T-cell (primary cell): ENCODE data around the gene WDR59. TPM values are rescaled to one million over a fixed set of nuclear protein-coding genes. Genes with fewer than 3 reads are reported as not detected.
"Not testable (repeated sequence)": the region's sequence is repeated elsewhere in the genome, so short reads cannot be mapped to it uniquely, and the experiment has no call there.

Experiments
- ATAC-seq, 4 experiments: fragments of 200-7000 bp in 3 of 4; fragments of 150-1000 bp in 1 of 4; cut with Tn5 transposase; replicated peaks in 1 of 4; 1 replicate in 3 of 4; 2 replicates in 1 of 4; pipeline ENCODE4 v1.10.0; 2021; ENCODE audit warnings: moderate library complexity in 3 of 4, mild to moderate bottlenecking in 2 of 4, moderate number of reproducible peaks in 1 of 4
- CTCF ChIA-PET, 2 donors: fragments of 300-600 bp; sonication (Branson Sonifier 250); formaldehyde crosslinking; loops; one replicate each; lab custom pipeline; 2022; ENCODE audit warnings: antibody characterized with exemption in 2 of 2; lab: Charles Lee
- POLR2A ChIA-PET, 2 donors: fragments of 300-600 bp; sonication (Branson Sonifier 250); formaldehyde crosslinking; loops; one replicate each; lab custom pipeline; 2022; ENCODE audit warnings: antibody characterized with exemption in 2 of 2; lab: Charles Lee
- DNase-seq, 35 experiments: peaks; one replicate each; pipeline versions ENCODE4 v3.0.0 to v3.0.0-alpha.2; 2013 to 2023
- H3K27ac ChIP-seq: one replicate; pipeline ENCODE4 v1.5.1; 2013; ENCODE audit warnings: low read length
- H3K27me3 ChIP-seq, 2 experiments: replicated peaks in 1 of 2; 1 replicate in 1 of 2; 2 replicates in 1 of 2; pipeline versions ENCODE4 v1.6.1 to v1.7.0; 2013; ENCODE audit warnings: low read length in 1 of 2, mixed read lengths in 1 of 2; ENCODE audit not compliant: control insufficient read depth in 2 of 2, insufficient read depth in 2 of 2; ENCODE audit errors: extremely low read depth in 1 of 2
- H3K36me3 ChIP-seq, 2 donors: 1 replicate in 1 of 2; 2 replicates in 1 of 2; pipeline versions ENCODE4 v1.6.1 to v1.7.0; 2013; ENCODE audit warnings: low read length in 1 of 2; ENCODE audit not compliant: control insufficient read depth in 2 of 2, insufficient read depth in 1 of 2; ENCODE audit errors: extremely low read depth in 1 of 2
- H3K4me1 ChIP-seq, 2 experiments: 1 replicate in 1 of 2; 2 replicates in 1 of 2; pipeline versions ENCODE4 v1.6.1 to v1.7.0; 2013; ENCODE audit warnings: low read length in 2 of 2, mixed read lengths in 1 of 2; ENCODE audit not compliant: insufficient read depth in 2 of 2, control insufficient read depth in 1 of 2; ENCODE audit errors: extremely low read depth in 1 of 2
- H3K4me3 ChIP-seq, 2 donors: 1 replicate in 1 of 2; 2 replicates in 1 of 2; pipeline versions ENCODE4 v1.5.1 to v1.7.0; 2013; ENCODE audit warnings: mild to moderate bottlenecking in 2 of 2, low read length in 1 of 2, moderate library complexity in 1 of 2; ENCODE audit not compliant: control insufficient read depth in 1 of 2; ENCODE audit errors: extremely low read depth in 1 of 2
- H3K9me3 ChIP-seq: 2 replicates; pipeline ENCODE4 v1.7.0; 2013
- H3K27ac Mint-ChIP-seq, 2 donors: one replicate each; pipeline ENCODE4 v1.8.0; 2020 to 2021; ENCODE audit warnings: mild to moderate bottlenecking in 2 of 2, mixed read lengths in 2 of 2
- H3K27me3 Mint-ChIP-seq, 2 donors: one replicate each; pipeline ENCODE4 v1.8.0; 2021 to 2022; ENCODE audit warnings: mixed read lengths in 2 of 2
- H3K36me3 Mint-ChIP-seq: one replicate; pipeline ENCODE4 v1.8.0; 2021; ENCODE audit warnings: mixed read lengths
- H3K4me1 Mint-ChIP-seq, 3 donors: one replicate each; pipeline ENCODE4 v1.8.0; 2020 to 2022; ENCODE audit warnings: mixed read lengths in 3 of 3, mild to moderate bottlenecking in 1 of 3
- H3K4me3 Mint-ChIP-seq, 3 donors: one replicate each; pipeline ENCODE4 v1.8.0; 2020 to 2022; ENCODE audit warnings: mild to moderate bottlenecking in 3 of 3, mixed read lengths in 3 of 3, moderate library complexity in 3 of 3
- H3K9me3 Mint-ChIP-seq, 3 donors: one replicate each; pipeline ENCODE4 v1.8.0; 2020 to 2022; ENCODE audit warnings: mixed read lengths in 3 of 3
- WGBS: methylation state at CpG from one replicate; pipeline ENCODE4 v1.1.5; 2013; ENCODE audit warnings: missing lambda C conversion rate; ENCODE audit not compliant: insufficient coverage; 5-methylcytosine and 5-hydroxymethylcytosine counted together
- total RNA-seq, 35 experiments: library from RNA in 6 of 35; stranded (reverse) in 6 of 35; fragments of 120-200 nt in 1 of 35; gene quantifications; one replicate each; pipeline versions ENCODE4 v1.2.1 to v1.2.4 and lab custom pipeline; 2013 to 2026

WDR59 gene
- total RNA-seq, 5 donors from 2014 or later (not counting 1 experiment from before 2014, with no cell fraction given) = 97.7 to 120 (median 108) TPM

DNA sequence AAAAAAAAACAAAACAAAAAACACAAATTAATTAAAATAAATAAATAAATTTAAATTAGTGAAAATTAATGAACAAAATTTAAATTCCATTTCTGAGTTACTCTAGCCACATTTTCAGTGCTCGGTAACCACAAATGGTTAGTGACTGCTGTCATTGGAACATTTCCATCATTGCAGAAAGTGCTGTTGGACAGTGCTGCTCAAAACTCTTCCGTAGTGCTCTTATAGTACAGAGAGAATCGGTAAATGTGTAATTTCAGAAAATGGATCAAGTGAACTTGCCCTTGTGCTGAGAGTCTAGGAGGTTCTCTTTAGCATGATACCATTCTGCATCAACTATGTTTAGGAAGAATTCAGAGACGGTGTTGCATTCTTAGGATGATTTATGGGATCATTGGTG, 37.6 kb upstream of the WDR59 start:
- ChIA-PET POLR2A (no interaction called here), CTCF (interaction anchor here in 1 of 2 donors (0.5 kb wide), 1 partner anchor 11 kb away, joined by 3 read pairs; no protein-coding TSS in a partner anchor)
- Mint-ChIP-seq H3K36me3 (peaks cover 20% of the 10 kb centered on the region), H3K27me3 (no peaks in the 10 kb centered on the region), H3K4me1 (peaks cover 15 to 22% (median 18%) of the 10 kb centered on the region in 3 donors), H3K27ac (no peak overlapping the region), H3K4me3 (no peak overlapping the region), H3K9me3 (peaks cover 5 to 12% (median 9%) of the 10 kb centered on the region in 3 donors)
- H3K27me3 ChIP-seq = no peaks in the 10 kb centered on the region
- H3K4me3 ChIP-seq = no peak overlapping the region
- H3K9me3 ChIP-seq = no peaks in the 10 kb centered on the region
- ATAC-seq = no peak
- H3K27ac ChIP-seq = no peak overlapping the region
- no peak for DNase-seq
- H3K36me3 ChIP-seq = no peaks in the 10 kb centered on the region
- H3K4me1 ChIP-seq = peaks cover 3 to 8% of the 10 kb centered on the region in 2 experiments
- WGBS = 92% methylated on average over 3 of the region's 4 CpGs

DNA sequence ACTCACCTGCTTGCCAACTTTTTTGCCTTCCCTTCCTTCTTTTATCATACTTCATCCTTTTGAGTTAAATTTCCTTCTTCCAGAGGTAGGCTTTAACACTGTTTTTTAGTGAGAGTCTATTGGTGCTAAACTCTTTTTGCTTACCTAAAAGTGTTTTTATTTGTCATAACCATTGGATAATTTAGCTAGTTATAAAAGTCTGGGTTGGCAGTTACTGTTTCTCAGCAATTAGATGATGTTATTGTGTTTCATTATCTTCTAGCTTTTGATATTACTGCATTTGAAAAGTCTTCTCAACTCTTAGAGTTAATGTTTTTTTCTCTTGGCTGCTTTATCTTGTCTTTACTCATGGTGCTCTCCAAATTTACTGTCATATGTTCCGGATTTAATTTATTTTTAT, 36.5 kb upstream of the WDR59 start:
- H3K27ac Mint-ChIP-seq = no peak overlapping the region
- Histone ChIP-seq H3K4me1 (peaks cover 3 to 8% of the 10 kb centered on the region in 2 experiments), H3K4me3 (no peak overlapping the region), H3K27me3 (no peaks in the 10 kb centered on the region), H3K27ac (no peak overlapping the region), H3K9me3 (no peaks in the 10 kb centered on the region), H3K36me3 (no peaks in the 10 kb centered on the region)
- peaks cover 15 to 23% (median 18%) of the 10 kb centered on the region in 3 donors for H3K4me1 Mint-ChIP-seq
- POLR2A ChIA-PET = no interaction called here
- H3K36me3 Mint-ChIP-seq = peaks cover 20% of the 10 kb centered on the region
- no peak overlapping the region for H3K4me3 Mint-ChIP-seq
- CTCF ChIA-PET = no interaction called here
- ATAC-seq (no peak), DNase-seq (no peak)
- no peaks in the 10 kb centered on the region for H3K27me3 Mint-ChIP-seq
- peaks cover 5 to 12% (median 9%) of the 10 kb centered on the region in 3 donors for H3K9me3 Mint-ChIP-seq
- no CpG with 5 or more reads among the region's 1 CpG for WGBS

DNA sequence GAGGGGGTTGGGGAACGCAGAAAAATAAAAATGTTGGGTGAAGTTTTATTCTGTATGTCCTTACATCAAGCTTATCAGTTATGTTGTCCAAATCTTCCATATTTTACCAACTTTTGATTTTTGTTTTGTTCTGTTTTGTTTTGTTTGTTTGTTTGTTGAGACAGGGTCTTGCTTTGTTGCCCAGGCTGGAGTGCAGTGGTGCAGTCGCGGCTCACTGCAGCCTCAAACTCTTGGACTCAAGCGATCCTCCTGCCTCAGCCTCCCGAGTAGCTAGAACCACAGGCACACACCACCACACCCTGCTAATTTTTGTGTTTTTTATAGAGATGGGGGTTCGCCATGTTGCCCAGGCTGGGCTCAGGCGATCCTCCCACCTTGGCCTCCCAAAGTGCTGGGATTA, 34.7 kb upstream of the WDR59 start:
- Histone ChIP-seq H3K27me3 (no peaks in the 10 kb centered on the region), H3K9me3 (no peaks in the 10 kb centered on the region), H3K36me3 (no peaks in the 10 kb centered on the region), H3K4me1 (peaks cover 2 to 5% of the 10 kb centered on the region in 2 experiments), H3K4me3 (no peak overlapping the region), H3K27ac (no peak overlapping the region)
- Mint-ChIP-seq H3K27me3 (no peaks in the 10 kb centered on the region), H3K36me3 (peaks cover 20% of the 10 kb centered on the region), H3K4me1 (peaks cover 7 to 17% (median 10%) of the 10 kb centered on the region in 3 donors), H3K27ac (no peak overlapping the region), H3K9me3 (peaks cover 5 to 12% (median 9%) of the 10 kb centered on the region in 3 donors), H3K4me3 (no peak overlapping the region)
- DNase-seq (no peak), ATAC-seq (no peak)
- 100% methylated on average over 1 of the region's 7 CpGs for WGBS
- ChIA-PET CTCF (interaction anchor here (0.5 to 0.6 kb wide), 2 partner anchors 34 to 179 kb away, joined by 5 to 6 read pairs; no protein-coding TSS in a partner anchor), POLR2A (no interaction called here)

DNA sequence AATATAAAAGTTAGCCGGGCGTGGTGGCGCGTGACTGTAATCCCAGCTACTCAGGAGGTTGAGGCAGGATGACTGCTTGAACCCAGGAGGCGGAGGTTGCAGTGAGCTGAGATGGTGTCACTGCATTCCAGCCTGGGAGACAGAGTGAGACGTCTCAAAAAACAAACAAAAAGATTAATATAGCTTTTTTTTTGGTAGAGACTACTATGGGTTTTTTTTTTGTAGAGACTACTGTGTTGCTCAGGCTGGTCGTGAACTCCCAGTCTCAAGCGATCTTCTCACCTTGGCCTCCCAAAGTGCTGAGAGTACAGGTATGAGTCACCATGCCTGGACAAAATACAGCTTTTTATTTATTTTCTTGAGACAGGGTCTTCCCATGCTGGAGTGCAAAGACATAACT, 34.1 kb upstream of the WDR59 start:
- Mint-ChIP-seq H3K27me3 (no peaks in the 10 kb centered on the region), H3K4me1 (peaks cover 1 to 11% (median 4%) of the 10 kb centered on the region in 3 donors), H3K4me3 (no peak overlapping the region), H3K27ac (no peak overlapping the region), H3K9me3 (peaks cover 5 to 12% (median 9%) of the 10 kb centered on the region in 3 donors), H3K36me3 (peaks cover 20% of the 10 kb centered on the region)
- no peaks in the 10 kb centered on the region for H3K4me1 ChIP-seq
- POLR2A ChIA-PET = no interaction called here
- no peaks in the 10 kb centered on the region for H3K9me3 ChIP-seq
- H3K4me3 ChIP-seq = no peak overlapping the region
- no peaks in the 10 kb centered on the region for H3K27me3 ChIP-seq
- CTCF ChIA-PET = no interaction called here
- WGBS = 87% methylated on average over 4 of the region's 8 CpGs
- H3K36me3 ChIP-seq = no peaks in the 10 kb centered on the region
- ATAC-seq = no peak
- H3K27ac ChIP-seq = no peak overlapping the region
- no peak for DNase-seq

DNA sequence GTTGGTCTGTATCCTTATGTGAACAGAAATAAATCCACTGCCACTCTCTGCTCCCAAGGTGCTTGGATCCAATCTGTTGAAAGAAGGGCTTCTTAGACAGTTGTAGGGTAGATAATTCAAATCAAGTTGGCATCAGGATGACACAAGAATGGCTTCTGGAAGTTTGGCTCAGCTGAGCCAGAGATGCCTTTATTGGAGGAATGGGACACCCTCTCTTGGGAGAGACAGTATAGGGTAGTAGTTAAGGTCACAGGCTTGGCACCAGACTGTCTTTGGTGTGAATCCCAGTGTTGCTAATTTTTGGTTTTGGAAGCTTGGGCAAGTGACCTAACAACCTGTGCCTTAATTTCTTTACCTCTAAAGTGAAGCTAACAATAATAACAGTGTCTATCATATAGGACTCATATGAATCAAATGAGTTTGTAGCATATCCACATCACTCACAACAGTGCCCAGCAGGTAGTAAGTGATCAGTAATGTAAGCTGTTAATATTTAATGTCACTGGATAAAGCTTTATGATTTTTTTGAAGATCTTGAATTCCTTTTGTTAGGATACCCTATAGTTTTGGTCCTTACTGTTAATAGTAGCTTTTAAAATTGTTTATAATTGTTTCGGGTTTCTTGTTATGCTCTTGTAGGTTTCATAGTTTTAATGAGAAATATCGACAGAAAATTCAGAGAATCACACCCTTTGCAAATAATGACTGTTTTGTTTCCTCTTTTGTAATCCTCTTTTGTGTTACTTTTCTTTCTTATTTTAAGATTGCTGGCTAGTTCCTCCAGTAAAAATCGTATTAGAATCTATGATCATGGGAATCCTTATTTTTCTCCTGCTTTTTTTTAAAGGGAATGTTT, 33.0 kb upstream of the WDR59 start:
- no peaks in the 10 kb centered on the region for H3K27me3 Mint-ChIP-seq
- WGBS = no CpG with 5 or more reads among the region's 3 CpGs
- Histone ChIP-seq H3K36me3 (no peaks in the 10 kb centered on the region), H3K4me3 (no peak overlapping the region), H3K4me1 (peaks cover 0 to 2% of the 10 kb centered on the region in 2 experiments), H3K27me3 (no peaks in the 10 kb centered on the region), H3K9me3 (no peaks in the 10 kb centered on the region), H3K27ac (no peak overlapping the region)
- H3K9me3 Mint-ChIP-seq = peaks cover 5 to 12% (median 9%) of the 10 kb centered on the region in 3 donors
- H3K4me3 Mint-ChIP-seq = no peak overlapping the region
- H3K36me3 Mint-ChIP-seq = peaks cover 17% of the 10 kb centered on the region
- CTCF ChIA-PET = interaction anchor here in 1 of 2 donors (0.6 kb wide), 1 partner anchor 93 kb away, joined by 3 read pairs; no protein-coding TSS in a partner anchor
- no peak overlapping the region for H3K27ac Mint-ChIP-seq
- no peak for ATAC-seq
- peaks cover 1 to 12% (median 8%) of the 10 kb centered on the region in 3 donors for H3K4me1 Mint-ChIP-seq
- DNase-seq = no peak
- POLR2A ChIA-PET = no interaction called here

DNA sequence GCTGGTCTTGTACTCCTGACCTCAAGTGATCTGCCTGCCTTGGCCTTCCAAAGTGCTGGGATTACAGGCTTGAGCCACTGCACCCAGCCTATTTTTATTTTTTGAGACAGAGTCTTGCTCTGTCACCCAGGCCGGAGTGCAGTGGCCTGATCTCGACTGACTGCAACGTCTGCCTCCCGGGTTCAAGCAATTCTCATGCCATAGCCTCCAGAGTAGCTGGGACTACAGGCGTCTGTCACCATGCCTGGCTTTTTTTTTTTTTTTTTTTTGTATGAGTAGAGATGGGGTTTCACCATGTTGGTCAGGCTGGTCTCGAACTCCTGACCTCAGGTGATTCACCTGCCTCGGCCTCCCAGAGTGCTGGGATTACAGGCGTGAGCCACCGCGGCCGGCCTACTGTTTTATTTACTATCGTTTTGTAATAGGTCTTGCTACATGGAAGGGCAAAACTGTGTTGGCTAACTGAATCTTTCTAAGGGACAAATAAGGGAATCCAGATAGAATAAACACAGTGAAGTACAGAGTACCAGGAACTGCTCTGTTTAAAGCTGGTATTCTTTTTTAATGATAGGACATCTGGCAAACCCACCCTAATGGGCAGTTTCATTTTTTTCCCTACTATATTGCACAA, 31.6 kb upstream of the WDR59 start:
- CTCF ChIA-PET = interaction anchor here in 1 of 2 donors (0.7 kb wide), 1 partner anchor 65 kb away, joined by 4 read pairs; no protein-coding TSS in a partner anchor
- H3K4me1 ChIP-seq, H3K27me3 Mint-ChIP-seq, H3K27me3 ChIP-seq, H3K9me3 Mint-ChIP-seq, H3K4me3 Mint-ChIP-seq, H3K27ac ChIP-seq, H3K36me3 ChIP-seq, H3K27ac Mint-ChIP-seq, H3K9me3 ChIP-seq, ATAC-seq, H3K36me3 Mint-ChIP-seq, H3K4me3 ChIP-seq, DNase-seq: not testable (repeated sequence)
- H3K4me1 Mint-ChIP-seq = peaks cover 14 to 22% (median 21%) of the 10 kb centered on the region in 3 donors
- POLR2A ChIA-PET = interaction anchor here in 1 of 2 donors (0.6 kb wide), 1 partner anchor 318 kb away, joined by 3 read pairs; no protein-coding TSS in a partner anchor
- 93% methylated on average over 2 of the region's 12 CpGs for WGBS
